Measurements from ENCODE around the gene DDT. TPM values are rescaled to one million over a fixed set of nuclear protein-coding genes. Genes with fewer than 3 reads are reported as not detected.

Gene DDT
- polyA plus RNA-seq, 3 donors = 115 to 192 (median 138) TPM

DNA sequence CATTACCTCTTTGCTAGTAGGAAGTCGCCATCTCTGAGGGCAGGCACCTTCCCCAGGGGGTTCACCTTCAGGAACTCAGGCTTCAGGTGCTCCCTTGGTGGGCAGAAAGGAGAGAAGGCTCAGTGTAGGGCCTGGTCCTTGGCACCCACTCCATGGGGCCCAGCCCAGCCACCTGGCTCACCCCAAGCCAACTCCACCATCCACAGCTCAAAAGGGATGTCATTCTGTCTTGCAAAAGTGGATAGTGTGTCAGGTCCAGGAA, 33.7 kb upstream of the DDT start:
- Histone ChIP-seq H3K4me3 (replicated peaks in 1 of 3; ENCODE audit: low read depth in 2 of 3, low read length in 3 of 3) (no peak overlapping the region), H3K36me3 (replicated peaks in 1 of 2; ENCODE audit: control insufficient read depth in 1 of 2, insufficient read depth in 2 of 2, low read length in 2 of 2) (no peaks in the 10 kb centered on the region), H3K9me3 (replicated peaks in 1 of 2; ENCODE audit: control insufficient read depth in 1 of 2, insufficient read depth in 1 of 2, low read length in 2 of 2) (no peaks in the 10 kb centered on the region), H3K4me2 (replicated peaks; ENCODE audit: extremely low read depth, low read length, poor library complexity, severe bottlenecking) (no peak overlapping the region), H3K27ac (ENCODE audit: low read depth in 1 of 2, low read length in 2 of 2) (no peak overlapping the region), H3K27me3 (ENCODE audit: control insufficient read depth in 2 of 2, insufficient read depth in 2 of 2, low read length in 2 of 2) (no peaks in the 10 kb centered on the region), H3K9ac (ENCODE audit: insufficient read depth, low read length, poor library complexity, severe bottlenecking) (no peak overlapping the region), H2AFZ (ENCODE audit: insufficient read depth, low read depth, low read length, poor library complexity, severe bottlenecking) (no peak overlapping the region), H4K20me1 (ENCODE audit: insufficient read depth, low read length) (no peaks in the 10 kb centered on the region), H3K79me2 (ENCODE audit: insufficient read depth, low read length) (peaks cover 18% of the 10 kb centered on the region), H3K4me1 (ENCODE audit: control insufficient read depth in 1 of 2, insufficient read depth in 2 of 2, low read length in 2 of 2) (peaks cover 11 to 12% of the 10 kb centered on the region in 2 donors)
- TF ChIP-seq, protein P1, sequence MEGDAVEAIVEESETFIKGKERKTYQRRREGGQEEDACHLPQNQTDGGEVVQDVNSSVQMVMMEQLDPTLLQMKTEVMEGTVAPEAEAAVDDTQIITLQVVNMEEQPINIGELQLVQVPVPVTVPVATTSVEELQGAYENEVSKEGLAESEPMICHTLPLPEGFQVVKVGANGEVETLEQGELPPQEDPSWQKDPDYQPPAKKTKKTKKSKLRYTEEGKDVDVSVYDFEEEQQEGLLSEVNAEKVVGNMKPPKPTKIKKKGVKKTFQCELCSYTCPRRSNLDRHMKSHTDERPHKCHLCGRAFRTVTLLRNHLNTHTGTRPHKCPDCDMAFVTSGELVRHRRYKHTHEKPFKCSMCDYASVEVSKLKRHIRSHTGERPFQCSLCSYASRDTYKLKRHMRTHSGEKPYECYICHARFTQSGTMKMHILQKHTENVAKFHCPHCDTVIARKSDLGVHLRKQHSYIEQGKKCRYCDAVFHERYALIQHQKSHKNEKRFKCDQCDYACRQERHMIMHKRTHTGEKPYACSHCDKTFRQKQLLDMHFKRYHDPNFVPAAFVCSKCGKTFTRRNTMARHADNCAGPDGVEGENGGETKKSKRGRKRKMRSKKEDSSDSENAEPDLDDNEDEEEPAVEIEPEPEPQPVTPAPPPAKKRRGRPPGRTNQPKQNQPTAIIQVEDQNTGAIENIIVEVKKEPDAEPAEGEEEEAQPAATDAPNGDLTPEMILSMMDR (IDR thresholded peaks at IDR 0.05) = no peak
- 100% methylated on average over 1 of the region's 1 CpG for WGBS (ENCODE audit: insufficient coverage)
- Mint-ChIP-seq H3K9me3 (peaks cover 0 to 3% (median 0%) of the 10 kb centered on the region in 7 donors), H3K4me1 (peaks cover 14% of the 10 kb centered on the region), H3K27me3 (ENCODE audit: low read depth in 3 of 3) (peaks cover 0 to 3% (median 1%) of the 10 kb centered on the region in 3 donors), H3K27ac (no peak overlapping the region), H3K36me3 (no peaks in the 10 kb centered on the region), H3K4me3 (no peak overlapping the region)
- DNase-seq = no peak
- intact Hi-C loops (cut with micrococcal nuclease) = loop anchor here in 1 of 2 donors (5.0 kb wide), 1 partner anchor 71 kb away; no protein-coding TSS in a partner anchor

GRCh38 chr22:24007253-24008021, 33.2 kb upstream of the DDT start:
- TF ChIP-seq, protein P1 (IDR thresholded peaks at IDR 0.05) = no peak
- Histone ChIP-seq H3K27ac (ENCODE audit: low read depth in 1 of 2, low read length in 2 of 2) (no peak overlapping the region), H3K4me3 (replicated peaks in 1 of 3; ENCODE audit: low read depth in 2 of 3, low read length in 3 of 3) (no peak overlapping the region), H3K9ac (ENCODE audit: insufficient read depth, low read length, poor library complexity, severe bottlenecking) (no peak overlapping the region), H4K20me1 (ENCODE audit: insufficient read depth, low read length) (no peaks in the 10 kb centered on the region), H3K27me3 (ENCODE audit: control insufficient read depth in 2 of 2, insufficient read depth in 2 of 2, low read length in 2 of 2) (no peaks in the 10 kb centered on the region), H3K9me3 (replicated peaks in 1 of 2; ENCODE audit: control insufficient read depth in 1 of 2, insufficient read depth in 1 of 2, low read length in 2 of 2) (no peaks in the 10 kb centered on the region), H3K79me2 (ENCODE audit: insufficient read depth, low read length) (peaks cover 13% of the 10 kb centered on the region), H3K36me3 (replicated peaks in 1 of 2; ENCODE audit: control insufficient read depth in 1 of 2, insufficient read depth in 2 of 2, low read length in 2 of 2) (no peaks in the 10 kb centered on the region), H2AFZ (ENCODE audit: insufficient read depth, low read depth, low read length, poor library complexity, severe bottlenecking) (no peak overlapping the region), H3K4me2 (replicated peaks; ENCODE audit: extremely low read depth, low read length, poor library complexity, severe bottlenecking) (no peak overlapping the region), H3K4me1 (ENCODE audit: control insufficient read depth in 1 of 2, insufficient read depth in 2 of 2, low read length in 2 of 2) (peaks cover 10 to 11% of the 10 kb centered on the region in 2 donors)
- Mint-ChIP-seq H3K27me3 (ENCODE audit: low read depth in 3 of 3) (peaks cover 0 to 3% (median 1%) of the 10 kb centered on the region in 3 donors), H3K36me3 (no peaks in the 10 kb centered on the region), H3K9me3 (peaks cover 0 to 3% (median 0%) of the 10 kb centered on the region in 7 donors), H3K4me3 (no peak overlapping the region), H3K27ac (peak overlapping the region in 1 of 7 donors; percentile 16), H3K4me1 (peaks cover 12% of the 10 kb centered on the region)
- 83% methylated on average over 6 of the region's 8 CpGs for WGBS (ENCODE audit: insufficient coverage)
- intact Hi-C loops (cut with micrococcal nuclease) = loop anchor here in 1 of 2 donors (5.0 kb wide), 1 partner anchor 70 kb away; no protein-coding TSS in a partner anchor
- no peak for DNase-seq
